ENCODE measurements around the gene TRAF3IP3.

The TRAF3IP3 gene

GRCh38 chr1:209810783-209811182, 54.9 kb downstream of the TRAF3IP3 start:
- no peaks in the 10 kb centered on the region for H3K9me3 ChIP-seq (replicated peaks; ENCODE audit: insufficient read depth, low read length)
- H3F3A ChIP-seq (ENCODE audit: insufficient read depth, low read length) = no peaks in the 10 kb centered on the region
- H3K9me2 ChIP-seq (replicated peaks; ENCODE audit: insufficient read depth, low read length) = no peaks in the 10 kb centered on the region
- no peaks in the 10 kb centered on the region for H3K4me1 ChIP-seq (ENCODE audit: low read length)
- H3K36me3 ChIP-seq (replicated peaks; ENCODE audit: insufficient read depth, low read length) = no peaks in the 10 kb centered on the region
- H3K4me3 ChIP-seq (ENCODE audit: low read length) = no peak overlapping the region
- no peak overlapping the region for H2AFZ ChIP-seq (ENCODE audit: low read length)
- no peak overlapping the region for H3K9ac ChIP-seq (ENCODE audit: low read length)
- TF ChIP-seq CTCF (IDR thresholded peaks at IDR 0.05; ENCODE audit: low read length) (no peak), EZH2 (optimal IDR thresholded peaks at IDR 0.05; ENCODE audit: low read depth, low read length) (no peak), EZH2phosphoT487 (IDR thresholded peaks at IDR 0.05; ENCODE audit: low read length) (no peak)
- no peaks in the 10 kb centered on the region for H4K20me1 ChIP-seq (ENCODE audit: insufficient read depth, low read length)
- no peak overlapping the region for H3K4me2 ChIP-seq (ENCODE audit: low read depth, low read length)
- H3K27me3 ChIP-seq (replicated peaks; ENCODE audit: insufficient read depth, low read length) = no peaks in the 10 kb centered on the region
- no peak overlapping the region for H3K27ac ChIP-seq (ENCODE audit: low read length)
- no peak for DNase-seq
- no peaks in the 10 kb centered on the region for H3K79me2 ChIP-seq (ENCODE audit: low read length)

- Histone ChIP-seq H4K20me1 (ENCODE audit: insufficient read depth, low read length) (no peaks in the 10 kb centered on the region), H3K9ac (ENCODE audit: low read length) (no peak overlapping the region), H2AFZ (ENCODE audit: low read length) (no peak overlapping the region), H3K4me1 (ENCODE audit: low read length) (no peaks in the 10 kb centered on the region), H3F3A (ENCODE audit: insufficient read depth, low read length) (no peaks in the 10 kb centered on the region), H3K27ac (ENCODE audit: low read length) (no peak overlapping the region), H3K27me3 (replicated peaks; ENCODE audit: insufficient read depth, low read length) (no peaks in the 10 kb centered on the region), H3K9me2 (replicated peaks; ENCODE audit: insufficient read depth, low read length) (no peaks in the 10 kb centered on the region), H3K4me2 (ENCODE audit: low read depth, low read length) (no peak overlapping the region), H3K36me3 (replicated peaks; ENCODE audit: insufficient read depth, low read length) (no peaks in the 10 kb centered on the region), H3K79me2 (ENCODE audit: low read length) (no peaks in the 10 kb centered on the region), H3K4me3 (ENCODE audit: low read length) (no peak overlapping the region), H3K9me3 (replicated peaks; ENCODE audit: insufficient read depth, low read length) (no peaks in the 10 kb centered on the region)
- TF ChIP-seq EZH2 (optimal IDR thresholded peaks at IDR 0.05; ENCODE audit: low read depth, low read length) = no peak
- no peak for TF ChIP-seq EZH2phosphoT487 (IDR thresholded peaks at IDR 0.05; ENCODE audit: low read length)
- TF ChIP-seq CTCF (IDR thresholded peaks at IDR 0.05; ENCODE audit: low read length) = no peak
- no peak for DNase-seq
Observed at GRCh38 chr1:209813902-209814301, 58.0 kb downstream of the TRAF3IP3 start.

- Histone ChIP-seq H3K4me3 (ENCODE audit: low read length) (no peak overlapping the region), H3K4me2 (ENCODE audit: low read depth, low read length) (no peak overlapping the region), H3K9ac (ENCODE audit: low read length) (no peak overlapping the region), H3K27me3 (replicated peaks; ENCODE audit: insufficient read depth, low read length) (no peaks in the 10 kb centered on the region), H3K9me2 (replicated peaks; ENCODE audit: insufficient read depth, low read length) (no peaks in the 10 kb centered on the region), H3K27ac (ENCODE audit: low read length) (no peak overlapping the region), H3K36me3 (replicated peaks; ENCODE audit: insufficient read depth, low read length) (no peaks in the 10 kb centered on the region), H3K79me2 (ENCODE audit: low read length) (no peaks in the 10 kb centered on the region), H4K20me1 (ENCODE audit: insufficient read depth, low read length) (no peaks in the 10 kb centered on the region), H3K9me3 (replicated peaks; ENCODE audit: insufficient read depth, low read length) (no peaks in the 10 kb centered on the region), H2AFZ (ENCODE audit: low read length) (no peak overlapping the region), H3F3A (ENCODE audit: insufficient read depth, low read length) (no peaks in the 10 kb centered on the region), H3K4me1 (ENCODE audit: low read length) (no peaks in the 10 kb centered on the region)
- no peak for TF ChIP-seq EZH2phosphoT487 (IDR thresholded peaks at IDR 0.05; ENCODE audit: low read length)
- TF ChIP-seq CTCF (IDR thresholded peaks at IDR 0.05; ENCODE audit: low read length) = no peak
- no peak for TF ChIP-seq EZH2 (optimal IDR thresholded peaks at IDR 0.05; ENCODE audit: low read depth, low read length)
- no peak for DNase-seq
Observed at GRCh38 chr1:209815490-209815889, 59.6 kb downstream of the TRAF3IP3 start.
